Panc1 (cell line): ENCODE data around the gene ACER3. TPM values are rescaled to one million over a fixed set of nuclear protein-coding genes. Genes with fewer than 3 reads are reported as not detected.

Experiments
- ATAC-seq: fragments of 200-7000 bp; cut with Tn5 transposase; 2 replicates; pipeline ENCODE4 v1.9.1; 2020; ENCODE audit warnings: mild to moderate bottlenecking, moderate library complexity
- BruUV-seq: library from RNA; stranded (reverse); fragments of 400-500 nt; replicated peaks from 2 replicates; lab custom pipeline; 2021; lab: Mats Ljungman, UMichigan
- CTCF ChIA-PET: fragments of 300-600 bp; sonication (Branson Sonifier 250); formaldehyde crosslinking; loops from one replicate; lab custom pipeline; 2022; ENCODE audit warnings: antibody characterized with exemption; lab: Charles Lee
- POLR2A ChIA-PET: fragments of 300-600 bp; sonication (Branson Sonifier 250); formaldehyde crosslinking; loops from one replicate; lab custom pipeline; 2022; ENCODE audit warnings: antibody characterized with exemption; lab: Charles Lee
- DNase-seq: peaks from one replicate; pipeline ENCODE4 v3.0.0-alpha.2; 2010; ENCODE audit warnings: low read depth, low spot score
- H3K27ac ChIP-seq: 2 replicates; pipeline ENCODE4 v1.5.1; 2011; ENCODE audit warnings: mild to moderate bottlenecking, low read length, inconsistent platforms
- H3K27me3 ChIP-seq: fragments of 200-500 bp; sonication (Bioruptor generic); 2 replicates; pipeline ENCODE4 v1.6.0; 2014; ENCODE audit warnings: low read length, inconsistent platforms; ENCODE audit not compliant: control insufficient read depth, insufficient read depth
- H3K36me3 ChIP-seq: fragments of 200-500 bp; sonication (Bioruptor generic); 2 replicates; pipeline ENCODE4 v1.5.1; 2014; ENCODE audit warnings: inconsistent platforms, mild to moderate bottlenecking, low read length, moderate library complexity; ENCODE audit not compliant: control insufficient read depth, insufficient read depth
- H3K4me1 ChIP-seq: 2 replicates; pipeline ENCODE4 v1.5.1; 2011; ENCODE audit warnings: inconsistent platforms, mild to moderate bottlenecking, low read length, moderate library complexity; ENCODE audit not compliant: control insufficient read depth, insufficient read depth
- H3K4me3 ChIP-seq, 2 experiments: 2 replicates each; pipeline ENCODE4 v1.5.1; 2011 to 2012; ENCODE audit warnings: low read depth in 2 of 2, low read length in 2 of 2, mild to moderate bottlenecking in 2 of 2, inconsistent platforms in 1 of 2, moderate library complexity in 1 of 2
- H3K9me3 ChIP-seq: fragments of 200-500 bp; sonication (Bioruptor generic); 2 replicates; pipeline ENCODE4 v1.5.1; 2014; ENCODE audit warnings: low read depth, mild to moderate bottlenecking, inconsistent platforms, low read length, moderate library complexity; ENCODE audit not compliant: control insufficient read depth, insufficient read depth
- CTCF ChIP-seq: fragments of 450-650 bp; IDR thresholded peaks from 2 replicates; pipeline ENCODE4 v1.5.1; 2017; ENCODE audit warnings: mild to moderate bottlenecking
- POLR2AphosphoS5 ChIP-seq: IDR thresholded peaks from 2 replicates; pipeline ENCODE4 v1.6.1; 2012; ENCODE audit warnings: mild to moderate bottlenecking, low read depth, low read length, moderate library complexity
- REST ChIP-seq, 2 experiments: IDR thresholded peaks; 2 replicates each; pipeline ENCODE4 v1.6.1; 2011 to 2012; ENCODE audit warnings: low read depth in 2 of 2, control low read depth in 1 of 2, low read length in 1 of 2, mild to moderate bottlenecking in 1 of 2, moderate library complexity in 1 of 2; ENCODE audit not compliant: insufficient read depth in 1 of 2
- SIN3A ChIP-seq: IDR thresholded peaks from 2 replicates; pipeline ENCODE4 v1.6.1; 2012; ENCODE audit warnings: low read depth, mild to moderate bottlenecking, low read length, moderate library complexity, borderline replicate concordance; ENCODE audit not compliant: insufficient read depth
- TCF7L2 ChIP-seq: IDR thresholded peaks from 2 replicates; pipeline ENCODE4 v1.6.1; 2011; ENCODE audit warnings: mild to moderate bottlenecking, low read depth, low read length, inconsistent platforms
- in situ Hi-C: cut with HindIII; loops from 2 replicates; pipeline ENCODE4 v1.10.0; 2016; ENCODE audit warnings: low sequenced_read_pairs, low pct_unique_long_range_greater_than_20kb
- intact Hi-C: fragments of 100-400 bp; cut with micrococcal nuclease; formaldehyde crosslinking; loops from one replicate; pipeline ENCODE4 v1.10.0; 2022; ENCODE audit not compliant: unreplicated experiment
- total RNA-seq: library from RNA; stranded (reverse); gene quantifications from one replicate; pipeline ENCODE4 v1.2.1, GENCODE V29; 2021; ENCODE audit not compliant: unreplicated experiment

The ACER3 gene
- total RNA-seq, 1 experiment from 2014 or later = 41.8 TPM

- Histone ChIP-seq H3K36me3 (no peaks in the 10 kb centered on the region), H3K4me1 (no peaks in the 10 kb centered on the region), H3K27me3 (no peaks in the 10 kb centered on the region), H3K4me3 (no peak overlapping the region), H3K9me3 (peaks cover 15% of the 10 kb centered on the region; the same call in 1 of the 2 replicates), H3K27ac (no peak overlapping the region)
- in situ Hi-C loops (no loop called here), intact Hi-C loops (no loop called here)
- POLR2A ChIA-PET = no interaction called here
- no TSS peak for BruUV-seq
- TF ChIP-seq SIN3A (no peak), POLR2AphosphoS5 (no peak), TCF7L2 (no peak)
- CTCF ChIA-PET = no interaction called here
- DNase-seq (no peak), ATAC-seq (peak; percentile 62)
Observed at GRCh38 chr11:76946223-76946622, 85.5 kb downstream of the ACER3 start.

- H3K4me3 ChIP-seq = no peak overlapping the region
- CTCF ChIA-PET = no interaction called here
- no TSS peak for BruUV-seq
- in situ Hi-C loops = no loop called here
- no peak for ATAC-seq
- intact Hi-C loops = no loop called here
- H3K36me3 ChIP-seq = no peaks in the 10 kb centered on the region
- H3K27ac ChIP-seq = no peak overlapping the region
- H3K9me3 ChIP-seq = peaks cover 15% of the 10 kb centered on the region; the same call in 1 of the 2 replicates
- no peaks in the 10 kb centered on the region for H3K4me1 ChIP-seq
- no peaks in the 10 kb centered on the region for H3K27me3 ChIP-seq
- no peak for DNase-seq
- POLR2A ChIA-PET = interaction anchor here (0.6 kb wide), 1 partner anchor 78 kb away, joined by 4 read pairs; no protein-coding TSS in a partner anchor
- TF ChIP-seq TCF7L2 (no peak), SIN3A (no peak), POLR2AphosphoS5 (no peak), CTCF (no peak), REST (IDR thresholded peaks at IDR 0.05; ENCODE audit: insufficient read depth in 1 of 2, low read depth in 2 of 2, low read length in 1 of 2) (no peak)
Observed at GRCh38 chr11:76947190-76947589, 86.5 kb downstream of the ACER3 start.

GRCh38 chr11:76947800-76948199, 87.1 kb downstream of the ACER3 start:
- no peak overlapping the region for H3K4me3 ChIP-seq
- no peaks in the 10 kb centered on the region for H3K27me3 ChIP-seq
- TF ChIP-seq CTCF (no peak), TCF7L2 (no peak), POLR2AphosphoS5 (no peak)
- H3K4me1 ChIP-seq = no peaks in the 10 kb centered on the region
- ChIA-PET CTCF (interaction anchor here (0.6 kb wide), 1 partner anchor 536 kb away, joined by 6 read pairs; no protein-coding TSS in a partner anchor), POLR2A (interaction anchor here (0.6 kb wide), 1 partner anchor 78 kb away, joined by 4 read pairs; no protein-coding TSS in a partner anchor)
- no TSS peak for BruUV-seq
- DNase-seq (no peak), ATAC-seq (no peak)
- intact Hi-C loops (no loop called here), in situ Hi-C loops (no loop called here)
- H3K9me3 ChIP-seq = peaks cover 15% of the 10 kb centered on the region; the same call in 1 of the 2 replicates
- H3K36me3 ChIP-seq = no peaks in the 10 kb centered on the region
- H3K27ac ChIP-seq = no peak overlapping the region
